K562 (cell line): ENCODE results near the gene SPZ1. TPM values are rescaled to one million over a fixed set of nuclear protein-coding genes. Genes with fewer than 3 reads are reported as not detected.
"Not testable (repeated sequence)": the region's sequence is repeated elsewhere in the genome, so short reads cannot be mapped to it uniquely, and the experiment has no call there.

Experiments
- ATAC-seq: fragments of 200-7000 bp; cut with Tn5 transposase; 3 replicates; pipeline ENCODE4 v1.9.1; 2020; ENCODE audit warnings: moderate library complexity
- BruUV-seq: library from RNA; stranded (reverse); fragments of 400-500 nt; replicated peaks from 2 replicates; lab custom pipeline; 2021; lab: Mats Ljungman, UMichigan
- CTCF ChIA-PET: fragments of 300-600 bp; formaldehyde crosslinking; extraction: SDS; loops from one replicate; lab custom pipeline; 2021; ENCODE audit warnings: low intra/inter-chr PET ratio; lab: Yijun Ruan, JAX
- POLR2A ChIA-PET: fragments of 300-600, 350-650 bp; sonication (Branson Sonifier 250); formaldehyde crosslinking; extraction: SDS; loops from one replicate; lab custom pipeline; 2021; ENCODE audit warnings: antibody characterized with exemption, inconsistent platforms; lab: Yijun Ruan, JAX
- DNase-seq, 4 experiments: peaks; one replicate each; pipeline versions ENCODE4 v3.0.0 to v3.0.0-alpha.2; 2011 to 2018; ENCODE audit warnings: low spot score in 3 of 4, mixed read lengths in 3 of 4; ENCODE audit errors: extremely low read depth in 1 of 4
- FAIRE-seq: peaks from 2 replicates; lab custom pipeline; 2011; peaks lifted over from hg19 to GRCh38; lab: Jason Lieb, UNC
- H2AFZ ChIP-seq: 2 replicates; pipeline ENCODE4 v1.6.0; 2011; ENCODE audit warnings: low read depth, low read length, control low read depth, inconsistent platforms
- H3K27ac ChIP-seq: fragments of 200-600 bp; 3 replicates; pipeline ENCODE4 v1.8.0; 2011; ENCODE audit warnings: low read depth, mild to moderate bottlenecking, control low read depth, inconsistent platforms, low read length, moderate library complexity, mixed read lengths; ENCODE audit errors: extremely low read depth
- H3K27me3 ChIP-seq, 2 experiments: fragments of 300-600 bp in 1 of 2; 2 replicates in 1 of 2; 3 replicates in 1 of 2; pipeline versions ENCODE4 v1.6.0 to v1.8.0; 2011; ENCODE audit warnings: inconsistent platforms in 2 of 2, low read length in 2 of 2, mild to moderate bottlenecking in 1 of 2, mixed read lengths in 1 of 2, moderate library complexity in 1 of 2; ENCODE audit not compliant: control insufficient read depth in 2 of 2, insufficient read depth in 2 of 2
- H3K36me3 ChIP-seq: fragments of 300-600 bp; 3 replicates; pipeline ENCODE4 v1.8.0; 2011; ENCODE audit warnings: mild to moderate bottlenecking, low read length, inconsistent platforms; ENCODE audit not compliant: control insufficient read depth, insufficient read depth
- H3K4me1 ChIP-seq, 2 experiments: fragments of 200-600 bp in 1 of 2; replicated peaks in 1 of 2; 2 replicates in 1 of 2; 3 replicates in 1 of 2; pipeline versions ENCODE4 v1.5.1 to v1.8.0; 2011; ENCODE audit warnings: inconsistent platforms in 2 of 2, low read length in 2 of 2, mild to moderate bottlenecking in 1 of 2, mixed read lengths in 1 of 2, moderate library complexity in 1 of 2; ENCODE audit not compliant: control insufficient read depth in 2 of 2, insufficient read depth in 2 of 2
- H3K4me2 ChIP-seq: 2 replicates; pipeline ENCODE4 v1.6.1; 2011; ENCODE audit warnings: low read length, control low read depth, inconsistent platforms, mixed read lengths; ENCODE audit not compliant: insufficient read depth
- H3K4me3 ChIP-seq: fragments of 200-600 bp; sonication (generic), shearing (Covaris generic); 2 replicates; pipeline ENCODE4 v1.5.1; 2016; ENCODE audit warnings: control low read depth, inconsistent platforms
- H3K79me2 ChIP-seq: fragments of 200-600 bp; 3 replicates; pipeline ENCODE4 v1.8.0; 2011; ENCODE audit warnings: low read length, inconsistent platforms; ENCODE audit not compliant: control insufficient read depth, insufficient read depth
- H3K9ac ChIP-seq, 2 experiments: 2 replicates each; pipeline versions ENCODE4 v1.6.0 to v1.6.1; 2011; ENCODE audit warnings: low read depth in 2 of 2, low read length in 2 of 2, control low read depth in 1 of 2, inconsistent platforms in 1 of 2, mild to moderate bottlenecking in 1 of 2, mixed read lengths in 1 of 2; ENCODE audit not compliant: insufficient read depth in 1 of 2
- H3K9me1 ChIP-seq: one replicate; pipeline ENCODE4 v1.6.0; 2011; ENCODE audit warnings: inconsistent platforms, mild to moderate bottlenecking, low read length, moderate library complexity; ENCODE audit not compliant: control insufficient read depth, insufficient read depth
- H3K9me3 ChIP-seq: replicated peaks from 2 replicates; pipeline ENCODE4 v1.5.1; 2011; ENCODE audit warnings: low read depth, low read length, inconsistent platforms; ENCODE audit not compliant: control insufficient read depth, insufficient read depth
- H4K20me1 ChIP-seq: replicated peaks from 2 replicates; pipeline ENCODE4 v1.6.1; 2011; ENCODE audit warnings: low read length, inconsistent platforms, mixed read lengths; ENCODE audit not compliant: control insufficient read depth, insufficient read depth
- ADNP ChIP-seq: fragments of 200-800 bp; sonication (Bioruptor generic); IDR thresholded peaks from 2 replicates; pipeline ENCODE4 v1.6.1; 2016; ENCODE audit warnings: missing genetic modification characterization, missing compliant biosample characterization
- ATF3 ChIP-seq, 2 experiments: fragments of 450-650 bp in 1 of 2; sonication (generic) in 1 of 2; formaldehyde crosslinking in 1 of 2; IDR thresholded peaks in 1 of 2; conservative IDR thresholded peaks in 1 of 2; 2 replicates each; pipeline versions ENCODE4 v1.6.1 to v1.8.1; 2016 to 2023; ENCODE audit warnings: mild to moderate bottlenecking in 2 of 2, moderate library complexity in 2 of 2, inconsistent platforms in 1 of 2, missing genetic modification reagents in 1 of 2
- ATF7 ChIP-seq: fragments of 450-650 bp; IDR thresholded peaks from 2 replicates; pipeline ENCODE4 v1.7.1; 2014; ENCODE audit warnings: mild to moderate bottlenecking, moderate library complexity
- DPF2 ChIP-seq: fragments of 450-650 bp; IDR thresholded peaks from 2 replicates; pipeline ENCODE4 v1.6.1; 2016
- FOSL1 ChIP-seq: fragments of 200-800 bp; sonication (Bioruptor generic); conservative IDR thresholded peaks from 2 replicates; pipeline ENCODE4 v1.6.1; 2016; ENCODE audit warnings: missing genetic modification characterization, missing compliant biosample characterization
- JUN ChIP-seq, 2 experiments: sonication (generic) in 1 of 2; formaldehyde crosslinking in 1 of 2; IDR thresholded peaks; 2 replicates each; pipeline versions ENCODE4 v1.6.1 to v1.8.0; 2012 to 2022; ENCODE audit warnings: borderline replicate concordance in 2 of 2, mild to moderate bottlenecking in 2 of 2, improper control_type of control experiment in 1 of 2, low read depth in 1 of 2, low read length in 1 of 2, missing genetic modification reagents in 1 of 2
- JUND ChIP-seq, 2 experiments: IDR thresholded peaks; 2 replicates in 1 of 2; 3 replicates in 1 of 2; pipeline ENCODE4 v1.6.1; 2011; ENCODE audit warnings: borderline replicate concordance in 2 of 2, low read depth in 2 of 2, low read length in 2 of 2, improper control_type of control experiment in 1 of 2, missing biosample characterization in 1 of 2, missing genetic modification characterization in 1 of 2, missing genetic modification reagents in 1 of 2
- KDM1A ChIP-seq, 2 experiments: fragments of 450-650 bp; IDR thresholded peaks; 2 replicates each; pipeline ENCODE4 v1.6.1; 2016; ENCODE audit warnings: mild to moderate bottlenecking in 2 of 2
- RCOR1 ChIP-seq, 2 experiments: IDR thresholded peaks; 2 replicates each; pipeline ENCODE4 v1.6.1; 2012; ENCODE audit warnings: low read depth in 2 of 2, low read length in 2 of 2, borderline replicate concordance in 1 of 2, improper control_type of control experiment in 1 of 2
- SMARCE1 ChIP-seq: fragments of 450-650 bp; IDR thresholded peaks from 2 replicates; pipeline ENCODE4 v1.7.1; 2016; ENCODE audit warnings: mild to moderate bottlenecking
- ZNF766 ChIP-seq: fragments of 200-800 bp; sonication (Bioruptor generic); conservative IDR thresholded peaks from 2 replicates; pipeline ENCODE4 v1.6.1; 2016; ENCODE audit warnings: missing genetic modification characterization, missing compliant biosample characterization
- WGBS: fragments of 100-300 bp; shearing (Covaris generic); methylation state at CpG from one replicate; pipeline ENCODE4 v1.1.6; 2016; ENCODE audit warnings: low coverage, mixed read lengths; ENCODE audit not compliant: insufficient coverage; ENCODE audit errors: missing lambda C conversion rate; 5-methylcytosine and 5-hydroxymethylcytosine counted together
- in situ Hi-C: fragments of 300-500 bp; cut with MboI; formaldehyde crosslinking; loops from 4 replicates; pipeline ENCODE4 v1.15.0; 2018; ENCODE audit warnings: inconsistent platforms, mixed read lengths
- intact Hi-C: fragments of 100-400 bp; cut with micrococcal nuclease; formaldehyde crosslinking; loops from 2 replicates; pipeline ENCODE4 v1.14.2; 2022
- polyA plus RNA-seq, 8 experiments: library from polyadenylated mRNA; depleted of rRNA in 4 of 8; stranded (reverse) in 5 of 8; unstranded in 3 of 8; fragments of >200 nt; fragmentation: Nextera tagmentation in 2 of 8; fragmentation: Illumina TruSeq in 1 of 8; extraction: Ambion mirVana in 2 of 8; extraction: Trizol in 1 of 8; gene quantifications; 2 replicates each; pipeline versions ENCODE4 v1.2.1 to v1.2.3, GENCODE V29; 2011 to 2014; ENCODE audit warnings: inconsistent platforms in 1 of 8, missing spikeins in 1 of 8
- total RNA-seq, 7 experiments: library from RNA; depleted of rRNA in 6 of 7; stranded (reverse); fragments of >200 nt in 6 of 7; fragmentation: Illumina TruSeq in 2 of 7; extraction: Trizol in 2 of 7; gene quantifications; 2 replicates each; pipeline versions ENCODE4 v1.2.1 to v1.2.3, GENCODE V29; 2011 to 2021; ENCODE audit warnings: low replicate concordance in 1 of 7

SPZ1 gene
- total and polyA plus RNA-seq, 9 of the 15 experiments (the other 6 are each of a cell fraction or from before 2014, with no cell fraction given), result not detected

GRCh38 chr5:80270543-80270942 is 49.3 kb upstream of the SPZ1 start:
- H3K9me1 ChIP-seq; in situ Hi-C loops; H3K9me3 ChIP-seq; ATAC-seq; intact Hi-C loops; H3K4me3 ChIP-seq; H3K36me3 ChIP-seq; FAIRE-seq; H4K20me1 ChIP-seq; H3K4me1 ChIP-seq; H3K4me2 ChIP-seq; H3K79me2 ChIP-seq; H3K27me3 ChIP-seq; H3K9ac ChIP-seq; BruUV-seq; H3K27ac ChIP-seq; CTCF ChIA-PET; H2AFZ ChIP-seq; TF ChIP-seq JUN (CRISPR knock-in tag; IDR thresholded peaks at IDR 0.05; ENCODE audit: borderline replicate concordance); ATF3 (CRISPR knock-in tag; conservative IDR thresholded peaks at IDR 0.05): not testable (repeated sequence)
- TF ChIP-seq KDM1A (IDR thresholded peaks at IDR 0.05) (peak; percentile 35 to 62; a peak in 3 of 4 replicates), JUN (IDR thresholded peaks at IDR 0.05; ENCODE audit: borderline replicate concordance, low read depth, low read length) (0 out of 2 replicates have a peak, but pooled peaks have one; percentile 33), FOSL1 (tag) (peak; percentile 77), ATF3 (IDR thresholded peaks at IDR 0.05) (peak; percentile 88), DPF2 (0 out of 2 replicates have a peak, but pooled peaks have one; percentile 15), ADNP (peak; percentile 88), JUND (IDR thresholded peaks at IDR 0.05; ENCODE audit: borderline replicate concordance, low read depth, low read length) (peak; percentile 73), JUND (tag; IDR thresholded peaks at IDR 0.05; ENCODE audit: borderline replicate concordance, low read depth, low read length) (peak; percentile 85; the same call in 2 of the 3 replicates), SMARCE1 (peak; percentile 44; the same call in 1 of the 2 replicates), RCOR1 (IDR thresholded peaks at IDR 0.05; ENCODE audit: borderline replicate concordance in 1 of 2, low read depth in 2 of 2, low read length in 2 of 2) (0 out of 4 replicates have a peak, but pooled peaks of 1 of the 2 experiments have one; percentile 36), ZNF766 (CRISPR knock-in tag) (peak; percentile 99), ATF7 (peak; percentile 38; the same call in 1 of the 2 replicates)
- DNase-seq, result peak in 1 of 4 experiments; percentile 20
- POLR2A ChIA-PET, result interaction anchor here (0.6 to 0.9 kb wide), 2 partner anchors 13 to 47 kb away, joined by 3 to 6 read pairs; no protein-coding TSS in a partner anchor
- 0% methylated on average over 2 of the region's 2 CpGs for WGBS
